GM06990 (cell line): ENCODE data around the gene DPP10.

ENCODE experiments used
- DNase-seq: peaks from one replicate; pipeline ENCODE4 v3.0.0-alpha.2; 2011; ENCODE audit not compliant: insufficient read length; ENCODE audit errors: extremely low read depth
- H3K27me3 ChIP-seq: replicated peaks from 2 replicates; pipeline ENCODE4 v1.6.0; 2011; ENCODE audit warnings: low read length; ENCODE audit not compliant: control insufficient read depth, insufficient read depth
- H3K36me3 ChIP-seq: 2 replicates; pipeline ENCODE4 v1.5.1; 2011; ENCODE audit warnings: low read length; ENCODE audit not compliant: control insufficient read depth, insufficient read depth
- H3K4me3 ChIP-seq: replicated peaks from 2 replicates; pipeline ENCODE4 v1.5.1; 2011; ENCODE audit warnings: low read depth, mild to moderate bottlenecking, control low read depth, low read length
- CTCF ChIP-seq: IDR thresholded peaks from 2 replicates; pipeline ENCODE4 v1.5.1; 2011; ENCODE audit warnings: low read length, control low read depth, mild to moderate bottlenecking, inconsistent platforms; ENCODE audit not compliant: insufficient read depth, poor library complexity, severe bottlenecking

The DPP10 gene

GRCh38 chr2:115569547-115569946 is 1127.1 kb downstream of the DPP10 start:
- no peak for DNase-seq
- no peaks in the 10 kb centered on the region for H3K36me3 ChIP-seq
- no peak overlapping the region for H3K4me3 ChIP-seq
- TF ChIP-seq CTCF: no peak
- H3K27me3 ChIP-seq: no peaks in the 10 kb centered on the region

GRCh38 chr2:115572746-115573145 is 1130.3 kb downstream of the DPP10 start:
- H3K4me3 ChIP-seq: no peak overlapping the region
- no peak for DNase-seq
- H3K36me3 ChIP-seq: no peaks in the 10 kb centered on the region
- H3K27me3 ChIP-seq: no peaks in the 10 kb centered on the region
- no peak for TF ChIP-seq CTCF

GRCh38 chr2:115573756-115574155 is 1131.3 kb downstream of the DPP10 start:
- no peak for TF ChIP-seq CTCF
- Histone ChIP-seq H3K36me3 (no peaks in the 10 kb centered on the region), H3K4me3 (no peak overlapping the region), H3K27me3 (no peaks in the 10 kb centered on the region)
- no peak for DNase-seq

GRCh38 chr2:115574667-115575066 is 1132.2 kb downstream of the DPP10 start:
- no peak overlapping the region for H3K4me3 ChIP-seq
- DNase-seq: no peak
- TF ChIP-seq CTCF: no peak
- H3K36me3 ChIP-seq: no peaks in the 10 kb centered on the region
- H3K27me3 ChIP-seq: no peaks in the 10 kb centered on the region

GRCh38 chr2:115580784-115581183 is 1138.3 kb downstream of the DPP10 start:
- DNase-seq: no peak
- no peaks in the 10 kb centered on the region for H3K36me3 ChIP-seq
- no peaks in the 10 kb centered on the region for H3K27me3 ChIP-seq
- H3K4me3 ChIP-seq: no peak overlapping the region
- TF ChIP-seq CTCF: no peak

GRCh38 chr2:115584507-115584906 is 1142.1 kb downstream of the DPP10 start:
- TF ChIP-seq CTCF: no peak
- H3K36me3 ChIP-seq: no peaks in the 10 kb centered on the region

More at GRCh38 chr2:115584507-115584906, 1142.1 kb downstream of the DPP10 start:
- DNase-seq: no peak
- no peaks in the 10 kb centered on the region for H3K27me3 ChIP-seq
- H3K4me3 ChIP-seq: no peak overlapping the region
